GM12864 (cell line): ENCODE measurements around the gene HEPACAM2.

Experiments used
- DNase-seq: peaks from one replicate; pipeline ENCODE4 v3.0.0-alpha.2; 2011; ENCODE audit warnings: low read depth
- H3K4me3 ChIP-seq: 2 replicates; pipeline ENCODE4 v1.5.1; 2011; ENCODE audit warnings: mild to moderate bottlenecking, low read depth, low read length, control low read depth
- TF ChIP-seq, protein P1 (sequence below): IDR thresholded peaks from 2 replicates; pipeline ENCODE4 v1.5.1; 2011; ENCODE audit warnings: low read depth, mild to moderate bottlenecking, moderate library complexity, low read length, control low read depth, inconsistent platforms; ENCODE audit errors: missing control alignments

Gene HEPACAM2

DNA sequence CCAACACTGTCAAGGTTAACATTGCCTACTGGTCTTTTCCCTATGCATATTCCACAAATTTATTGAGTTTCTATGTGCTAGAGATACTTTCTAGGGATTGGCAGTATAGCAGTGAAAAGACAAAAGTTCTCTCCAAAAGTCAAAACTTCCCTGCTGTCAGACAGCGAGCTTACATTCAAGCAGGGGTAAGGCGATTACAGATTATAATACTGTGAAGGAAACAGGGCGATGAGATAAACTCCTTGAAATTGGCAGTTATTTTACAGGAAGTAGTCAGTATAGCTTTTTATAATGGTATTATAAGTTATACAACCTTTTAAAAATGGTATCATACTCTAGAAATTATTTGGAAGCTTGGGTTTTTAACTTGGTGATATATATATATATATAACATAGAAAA lies 15.8 kb upstream of the HEPACAM2 start:
- no peak for DNase-seq
- H3K4me3 ChIP-seq = no peak overlapping the region
- TF ChIP-seq, protein P1, sequence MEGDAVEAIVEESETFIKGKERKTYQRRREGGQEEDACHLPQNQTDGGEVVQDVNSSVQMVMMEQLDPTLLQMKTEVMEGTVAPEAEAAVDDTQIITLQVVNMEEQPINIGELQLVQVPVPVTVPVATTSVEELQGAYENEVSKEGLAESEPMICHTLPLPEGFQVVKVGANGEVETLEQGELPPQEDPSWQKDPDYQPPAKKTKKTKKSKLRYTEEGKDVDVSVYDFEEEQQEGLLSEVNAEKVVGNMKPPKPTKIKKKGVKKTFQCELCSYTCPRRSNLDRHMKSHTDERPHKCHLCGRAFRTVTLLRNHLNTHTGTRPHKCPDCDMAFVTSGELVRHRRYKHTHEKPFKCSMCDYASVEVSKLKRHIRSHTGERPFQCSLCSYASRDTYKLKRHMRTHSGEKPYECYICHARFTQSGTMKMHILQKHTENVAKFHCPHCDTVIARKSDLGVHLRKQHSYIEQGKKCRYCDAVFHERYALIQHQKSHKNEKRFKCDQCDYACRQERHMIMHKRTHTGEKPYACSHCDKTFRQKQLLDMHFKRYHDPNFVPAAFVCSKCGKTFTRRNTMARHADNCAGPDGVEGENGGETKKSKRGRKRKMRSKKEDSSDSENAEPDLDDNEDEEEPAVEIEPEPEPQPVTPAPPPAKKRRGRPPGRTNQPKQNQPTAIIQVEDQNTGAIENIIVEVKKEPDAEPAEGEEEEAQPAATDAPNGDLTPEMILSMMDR = no peak

DNA sequence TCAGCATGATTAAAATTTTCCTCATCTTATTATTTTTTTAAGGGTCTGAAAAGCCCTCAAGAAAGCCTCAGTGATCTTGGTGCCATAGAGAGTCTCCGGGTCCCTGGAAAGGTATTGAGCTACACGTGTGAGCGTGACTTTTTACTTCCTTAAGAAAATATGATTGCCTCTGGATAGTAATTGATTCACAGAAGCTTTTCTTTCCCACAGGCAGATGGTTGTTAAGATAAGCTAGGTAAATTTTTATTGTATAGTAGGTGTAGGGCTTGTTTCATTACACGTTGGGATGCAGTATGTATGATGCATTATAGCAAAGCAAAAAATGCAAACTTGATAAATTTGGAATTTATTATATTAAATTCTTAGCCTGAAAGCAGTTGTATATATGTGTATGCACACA lies 13.6 kb upstream of the HEPACAM2 start:
- no peak for DNase-seq
- no peak overlapping the region for H3K4me3 ChIP-seq
- TF ChIP-seq, protein P1 = no peak

DNA sequence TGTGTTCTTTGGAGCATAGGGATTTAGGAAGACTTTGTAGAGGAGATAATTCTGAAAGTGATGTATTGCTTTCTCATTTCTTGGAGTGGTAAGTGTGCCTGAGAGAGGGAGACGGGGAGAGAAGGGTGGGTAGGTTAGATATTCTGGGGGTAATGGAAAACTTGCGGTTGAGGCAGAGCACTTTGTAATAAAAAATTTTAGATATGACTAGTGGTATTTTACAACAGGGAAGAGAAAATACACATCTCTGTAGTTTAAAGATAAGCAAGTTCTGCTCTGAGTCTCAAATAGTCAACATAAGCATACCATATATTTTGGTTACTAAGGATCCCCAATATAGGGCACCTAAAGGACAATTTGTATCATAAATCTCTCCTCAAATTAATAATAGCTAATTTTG lies 12.5 kb upstream of the HEPACAM2 start:
- no peak for DNase-seq
- H3K4me3 ChIP-seq = no peak overlapping the region
- TF ChIP-seq, protein P1 = no peak

DNA sequence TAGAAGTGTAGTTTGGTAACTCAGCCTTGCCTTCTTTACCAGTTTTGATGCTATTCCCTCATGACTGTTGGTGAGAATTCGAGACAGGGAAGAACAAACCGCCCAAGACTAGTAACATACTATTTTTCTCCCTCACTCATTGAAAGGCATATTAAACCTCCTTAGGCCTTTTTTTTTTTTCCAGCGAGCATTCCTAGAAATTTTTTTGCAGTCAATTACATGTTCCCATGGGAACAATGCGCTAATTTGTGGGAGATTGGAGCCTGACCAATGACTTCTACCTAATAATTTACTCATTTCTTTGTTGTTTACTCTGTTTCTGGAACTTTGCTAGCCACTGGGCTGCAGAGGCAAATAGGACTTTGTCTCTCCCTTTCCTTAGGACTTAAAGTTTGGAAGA lies 11.9 kb upstream of the HEPACAM2 start:
- DNase-seq = no peak
- TF ChIP-seq, protein P1 = no peak
- no peak overlapping the region for H3K4me3 ChIP-seq

DNA sequence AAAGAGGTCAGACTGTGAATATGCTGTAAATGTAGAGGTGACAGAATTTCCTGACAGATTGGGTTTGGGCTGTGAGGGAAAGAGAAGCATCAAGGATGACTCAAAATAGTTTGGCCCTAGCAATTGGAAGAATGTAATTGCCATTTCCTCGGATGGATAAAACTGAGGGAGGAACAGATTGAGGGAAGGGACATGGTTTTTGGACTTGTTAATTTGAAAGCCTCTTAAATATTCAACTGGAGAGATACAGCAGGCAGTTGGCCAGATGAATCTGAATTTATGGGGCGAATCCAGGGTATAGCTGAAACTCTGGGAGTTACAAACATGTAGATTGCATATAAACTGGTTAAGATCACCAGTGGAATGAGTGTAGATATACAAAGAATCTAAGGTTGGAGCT lies 9.3 kb upstream of the HEPACAM2 start:
- no peak overlapping the region for H3K4me3 ChIP-seq
- DNase-seq = no peak
- TF ChIP-seq, protein P1 = no peak

DNA sequence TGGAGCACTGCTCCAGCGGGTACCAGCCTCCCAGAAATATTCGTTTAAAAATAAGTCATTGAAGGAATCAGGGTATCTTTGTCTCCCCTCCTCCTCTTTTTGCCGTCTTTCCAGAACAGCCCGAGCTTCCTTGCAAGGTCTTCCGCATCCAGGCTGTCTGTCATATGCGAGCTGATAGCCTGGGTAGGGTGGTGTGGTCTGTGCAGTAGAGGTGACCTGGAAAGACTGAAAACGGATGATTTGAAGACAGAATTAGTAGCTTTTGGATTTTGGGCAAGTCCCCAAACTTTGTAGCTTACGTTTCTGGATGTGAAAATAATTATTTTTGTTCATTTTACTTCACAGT lies 6.4 kb upstream of the HEPACAM2 start:
- TF ChIP-seq, protein P1 = no peak
- H3K4me3 ChIP-seq = peak overlapping the region; percentile 64
- DNase-seq = no peak

DNA sequence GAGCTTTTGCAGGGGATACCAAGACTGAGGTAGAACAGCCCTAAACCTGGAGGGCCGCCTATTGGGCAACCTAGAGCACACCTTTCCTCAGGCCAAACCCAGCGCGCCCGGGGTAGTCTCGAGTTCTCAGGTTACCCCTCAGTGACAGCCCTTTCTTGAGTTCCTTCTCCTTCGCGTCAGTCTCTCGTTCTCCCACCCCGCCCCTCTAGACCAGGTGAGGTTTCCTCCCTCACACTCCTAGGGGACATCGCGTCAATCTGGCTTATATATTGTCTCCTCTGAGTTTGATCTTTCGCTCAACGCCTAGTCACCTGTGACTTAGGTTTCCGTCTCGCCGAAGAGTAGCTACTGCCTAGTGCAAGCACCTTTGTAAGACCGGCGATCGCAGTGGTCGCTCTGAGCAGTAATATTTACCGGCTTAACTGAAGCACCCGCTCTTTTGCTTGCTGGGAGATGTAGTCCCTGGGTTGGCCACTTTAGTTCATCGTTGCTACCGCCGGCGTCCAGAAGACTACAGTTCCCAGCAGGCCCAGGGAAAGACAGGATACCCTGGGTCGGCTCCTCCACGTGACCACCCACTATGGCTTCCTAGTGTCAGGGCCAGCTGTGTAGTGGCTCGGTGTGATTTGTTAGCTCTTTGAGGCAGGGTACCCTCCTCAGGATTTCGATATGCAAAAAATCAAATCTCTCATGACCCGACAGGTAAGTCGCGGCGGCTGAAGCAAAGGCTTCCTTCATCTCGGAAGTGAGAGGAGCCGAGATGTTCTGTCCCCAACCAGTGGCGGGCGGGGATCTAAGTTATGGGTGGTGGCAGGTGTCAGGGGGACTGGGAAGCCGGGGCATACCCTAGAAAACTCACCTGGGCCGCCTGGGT lies 5.8 kb upstream of the HEPACAM2 start, which contains the start of gene VPS50:
Gene VPS50, plus strand, starts transcription at position 568 of the 874 bp plus-strand sequence. Its CDS starts 102 bp downstream, at position 670.
- peak within 1 kb of the TSS; percentile 64 for H3K4me3 ChIP-seq
- TF ChIP-seq, protein P1 = no peak

More for the DNA sequence above, 5.8 kb upstream of the HEPACAM2 start, which contains the start of gene VPS50:
- peak; percentile 91 for DNase-seq
